Endothelial cell of umbilical vein (primary cell): ENCODE data around the gene GNG8. TPM values are rescaled to one million over a fixed set of nuclear protein-coding genes. Genes with fewer than 3 reads are reported as not detected.

Experiments
- BruUV-seq: library from RNA; stranded (reverse); fragments of 400-500 nt; replicated peaks from 2 replicates; lab custom pipeline; 2021; lab: Mats Ljungman, UMichigan
- CTCF ChIA-PET: fragments of 300-600, 350-600 bp; sonication (Branson Sonifier 250); formaldehyde crosslinking; loops from one replicate; lab custom pipeline; 2021; ENCODE audit warnings: antibody characterized with exemption, inconsistent platforms; lab: Charles Lee
- POLR2A ChIA-PET: fragments of 300-600, 350-600 bp; sonication (Branson Sonifier 250); formaldehyde crosslinking; loops from one replicate; lab custom pipeline; 2021; ENCODE audit warnings: antibody characterized with exemption, inconsistent platforms; lab: Charles Lee
- DNase-seq: peaks from one replicate; pipeline ENCODE4 v3.0.0-alpha.2; 2011; ENCODE audit warnings: low read depth, low spot score
- FAIRE-seq: peaks from 2 replicates; lab custom pipeline; 2011; peaks lifted over from hg19 to GRCh38; lab: Jason Lieb, UNC
- H2AFZ ChIP-seq: 2 replicates; pipeline ENCODE4 v1.6.0; 2012; ENCODE audit warnings: low read depth, low read length, control low read depth, inconsistent platforms
- H3K27ac ChIP-seq: 2 replicates; pipeline ENCODE4 v1.5.1; 2011; ENCODE audit warnings: low read depth, mild to moderate bottlenecking, control low read depth, low read length, moderate library complexity; ENCODE audit not compliant: insufficient read depth
- H3K27me3 ChIP-seq, 2 experiments: 2 replicates each; pipeline versions ENCODE4 v1.6.0 to v1.6.1; 2011; ENCODE audit warnings: low read length in 2 of 2, mixed read lengths in 1 of 2; ENCODE audit not compliant: control insufficient read depth in 2 of 2, insufficient read depth in 2 of 2
- H3K36me3 ChIP-seq, 2 experiments: 2 replicates in 1 of 2; 3 replicates in 1 of 2; pipeline ENCODE4 v1.5.1; 2011; ENCODE audit warnings: low read length in 2 of 2, mild to moderate bottlenecking in 1 of 2, moderate library complexity in 1 of 2; ENCODE audit not compliant: control insufficient read depth in 2 of 2, insufficient read depth in 2 of 2; ENCODE audit errors: extremely low read depth in 1 of 2
- H3K4me1 ChIP-seq: 3 replicates; pipeline ENCODE4 v1.5.1; 2011; ENCODE audit warnings: mild to moderate bottlenecking, low read length; ENCODE audit not compliant: control insufficient read depth, insufficient read depth; ENCODE audit errors: extremely low read depth
- H3K4me2 ChIP-seq: 2 replicates; pipeline ENCODE4 v1.6.1; 2011; ENCODE audit warnings: low read length, control low read depth, mixed read lengths; ENCODE audit not compliant: insufficient read depth
- H3K4me3 ChIP-seq, 3 experiments: fragments of 200-600 bp in 1 of 3; sonication (generic), shearing (Covaris generic) in 1 of 3; replicated peaks in 1 of 3; 2 replicates each; pipeline ENCODE4 v1.5.1; 2011 to 2016; ENCODE audit warnings: control low read depth in 3 of 3, low read length in 3 of 3, mild to moderate bottlenecking in 2 of 3, inconsistent platforms in 1 of 3, low read depth in 1 of 3, moderate library complexity in 1 of 3; ENCODE audit not compliant: insufficient read depth in 1 of 3
- H3K79me2 ChIP-seq: 2 replicates; pipeline ENCODE4 v1.6.0; 2012; ENCODE audit warnings: low read length, inconsistent platforms; ENCODE audit not compliant: control insufficient read depth, insufficient read depth
- H3K9ac ChIP-seq: replicated peaks from 2 replicates; pipeline ENCODE3; 2011; ENCODE audit warnings: low read length, control low read depth; ENCODE audit not compliant: insufficient read depth; ENCODE audit errors: extremely low read depth
- H3K9me1 ChIP-seq: replicated peaks from 3 replicates; pipeline ENCODE4 v1.6.0; 2011; ENCODE audit warnings: mild to moderate bottlenecking, low read length; ENCODE audit not compliant: control insufficient read depth, insufficient read depth; ENCODE audit errors: extremely low read depth
- H3K9me3 ChIP-seq: replicated peaks from 2 replicates; pipeline ENCODE4 v1.5.1; 2012; ENCODE audit warnings: low read length, inconsistent platforms; ENCODE audit not compliant: control insufficient read depth, insufficient read depth
- H4K20me1 ChIP-seq: replicated peaks from 2 replicates; pipeline ENCODE3; 2011; ENCODE audit warnings: mild to moderate bottlenecking, low read length; ENCODE audit not compliant: control insufficient read depth, insufficient read depth; ENCODE audit errors: extremely low read depth
- EZH2 ChIP-seq: IDR thresholded peaks from 2 replicates; pipeline ENCODE4 v1.6.1; 2012; ENCODE audit warnings: borderline replicate concordance, low read depth, mild to moderate bottlenecking, moderate library complexity, low read length, inconsistent platforms; ENCODE audit not compliant: severe bottlenecking
- FOS ChIP-seq: IDR thresholded peaks from 2 replicates; pipeline ENCODE4 v1.6.1; 2011; ENCODE audit warnings: mild to moderate bottlenecking, low read length, moderate library complexity, borderline replicate concordance; ENCODE audit not compliant: insufficient read depth
- POLR2AphosphoS5 ChIP-seq: IDR thresholded peaks from 2 replicates; pipeline ENCODE4 v1.6.1; 2012; ENCODE audit warnings: low read depth, mild to moderate bottlenecking, control low read depth, low read length, moderate library complexity; ENCODE audit not compliant: insufficient read depth
- dilution Hi-C: fragments of 300-500 bp; cut with MboI; formaldehyde crosslinking; loops from one replicate; pipeline ENCODE4 v1.15.0; 2019; ENCODE audit warnings: low sequenced_read_pairs; ENCODE audit not compliant: extremely low pct_ligation_motif_present
- intact Hi-C: fragments of 100-400 bp; cut with micrococcal nuclease; formaldehyde crosslinking; loops from one replicate; pipeline ENCODE4 v1.10.0; 2022
- polyA plus RNA-seq, 4 experiments: library from polyadenylated mRNA; depleted of rRNA in 3 of 4; stranded (reverse) in 3 of 4; unstranded in 1 of 4; fragments of >200 nt; gene quantifications; 2 replicates each; pipeline versions ENCODE4 v1.2.1 to v1.2.3, GENCODE V29; 2011 to 2012; ENCODE audit warnings: missing spikeins in 1 of 4
- total RNA-seq: library from RNA; stranded (reverse); gene quantifications from 2 replicates; pipeline ENCODE4 v1.2.3, GENCODE V29; 2021
- TF ChIP-seq, protein P1 (sequence below): IDR thresholded peaks from 2 replicates; pipeline ENCODE4 v1.6.1; 2011; ENCODE audit not compliant: insufficient read depth, insufficient read length

The GNG8 gene
- total and polyA plus RNA-seq, 2 donors (not counting 3 experiments of a cell fraction or from before 2014, with no cell fraction given) = not detected

DNA sequence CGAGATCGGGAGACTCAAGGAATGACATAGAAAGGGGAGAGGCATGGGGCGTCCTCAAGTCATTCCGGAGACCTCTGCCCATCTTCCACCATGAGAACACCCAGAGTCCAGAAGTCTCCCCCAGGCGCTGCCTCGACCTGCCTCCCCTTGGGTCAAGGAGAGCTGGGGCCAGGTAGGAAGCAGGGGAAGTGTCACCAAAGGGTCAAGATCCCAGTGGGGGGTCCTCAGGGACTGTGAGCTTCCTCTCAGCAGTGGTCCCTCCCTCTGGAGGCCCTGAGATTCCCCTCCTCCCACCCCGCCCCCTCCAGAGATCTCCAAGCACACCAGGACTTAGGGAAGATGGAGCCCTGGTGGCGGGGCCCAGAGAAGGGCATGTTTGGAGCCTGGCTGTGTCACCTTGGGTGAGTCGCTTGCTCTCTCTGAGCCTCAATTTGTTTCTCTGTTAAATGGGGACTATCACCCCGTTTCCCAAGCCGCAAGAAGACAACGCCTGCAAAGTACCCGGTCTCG lies 24.1 kb upstream of the GNG8 start:
- Histone ChIP-seq H3K4me3 (no peak overlapping the region), H3K9ac (no peak overlapping the region), H3K36me3 (no peaks in the 10 kb centered on the region), H2AFZ (no peak overlapping the region), H3K4me1 (peaks cover 14% of the 10 kb centered on the region), H3K79me2 (no peaks in the 10 kb centered on the region), H4K20me1 (no peaks in the 10 kb centered on the region), H3K27ac (no peak overlapping the region), H3K9me1 (no peaks in the 10 kb centered on the region), H3K27me3 (peaks cover 13 to 22% of the 10 kb centered on the region in 2 experiments), H3K4me2 (no peak overlapping the region), H3K9me3 (no peaks in the 10 kb centered on the region)
- BruUV-seq = no TSS peak
- no peak for FAIRE-seq
- POLR2A ChIA-PET = no interaction called here
- peak; percentile 76 for TF ChIP-seq EZH2
- no peak for TF ChIP-seq POLR2AphosphoS5
- CTCF ChIA-PET = interaction anchor here (1.1 to 1.8 kb wide), 3 partner anchors 8 to 46 kb away, joined by 3 to 7 read pairs (median 5); no protein-coding TSS in a partner anchor
- intact Hi-C loops = loop anchor here (2.0 kb wide), 1 partner anchor 55 kb away; no protein-coding TSS in a partner anchor
- dilution Hi-C loops = no loop called here
- no peak for DNase-seq

DNA sequence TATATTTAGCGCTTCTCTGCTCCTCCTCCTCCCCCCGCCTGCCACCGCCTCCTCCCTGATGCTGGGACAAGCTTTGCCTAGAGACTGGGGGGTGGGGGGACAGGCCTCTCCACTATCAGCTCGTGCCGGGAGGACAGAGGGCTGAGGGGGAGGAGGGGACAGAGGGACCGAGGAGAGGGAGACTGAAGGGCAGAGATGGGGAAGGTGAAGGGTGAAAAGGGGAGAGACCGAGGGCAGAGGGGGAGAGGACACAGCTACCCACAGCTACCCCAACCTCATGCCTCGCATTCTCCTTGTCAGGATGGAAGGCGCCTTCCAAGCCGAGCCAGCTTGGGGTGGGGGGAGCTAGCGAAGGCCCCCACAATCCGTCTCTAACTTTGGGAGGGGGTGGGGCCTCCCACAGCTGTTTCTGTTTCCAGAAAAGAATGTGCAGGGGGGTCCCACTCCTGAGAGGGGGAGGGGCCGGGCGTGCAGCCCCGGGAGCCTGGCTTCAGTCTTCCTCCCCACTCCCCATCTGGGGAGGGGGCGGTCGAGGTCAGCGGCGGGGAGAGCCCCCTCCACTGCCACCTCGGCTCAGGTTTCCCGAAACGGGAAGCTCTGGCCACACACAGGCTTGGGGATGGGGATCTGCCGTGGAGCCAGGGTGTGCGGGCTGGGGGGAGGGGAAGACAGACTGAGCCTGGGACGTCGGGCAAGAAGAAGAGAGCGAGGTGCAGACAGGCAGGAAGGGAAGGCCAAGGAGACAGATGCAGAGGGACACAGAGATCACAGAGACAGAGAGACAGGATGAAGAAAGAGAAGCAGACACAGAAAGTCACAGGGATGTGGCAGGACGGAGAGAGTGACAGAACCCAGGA lies 23.4 kb upstream of the GNG8 start:
- H3K36me3 ChIP-seq = no peaks in the 10 kb centered on the region
- TF ChIP-seq EZH2 (peak; percentile 85), FOS (no peak)
- TF ChIP-seq, protein P1, sequence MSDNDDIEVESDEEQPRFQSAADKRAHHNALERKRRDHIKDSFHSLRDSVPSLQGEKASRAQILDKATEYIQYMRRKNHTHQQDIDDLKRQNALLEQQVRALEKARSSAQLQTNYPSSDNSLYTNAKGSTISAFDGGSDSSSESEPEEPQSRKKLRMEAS = no peak
- no peak overlapping the region for H3K9ac ChIP-seq
- H3K4me2 ChIP-seq = no peak overlapping the region
- no peaks in the 10 kb centered on the region for H3K9me1 ChIP-seq
- intact Hi-C loops (loop anchor here (2.0 kb wide), 1 partner anchor 55 kb away; no protein-coding TSS in a partner anchor), dilution Hi-C loops (no loop called here)
- ChIA-PET POLR2A (no interaction called here), CTCF (interaction anchor here (1.1 to 1.8 kb wide), 2 partner anchors 19 to 45 kb away, joined by 3 to 7 read pairs; no protein-coding TSS in a partner anchor)
- no peak overlapping the region for H2AFZ ChIP-seq
- no peak for FAIRE-seq
- no peaks in the 10 kb centered on the region for H4K20me1 ChIP-seq
- no peak for DNase-seq
- H3K9me3 ChIP-seq = no peaks in the 10 kb centered on the region
- H3K27ac ChIP-seq = no peak overlapping the region
- H3K79me2 ChIP-seq = no peaks in the 10 kb centered on the region
- H3K4me1 ChIP-seq = peaks cover 14% of the 10 kb centered on the region
- BruUV-seq = no TSS peak
- no peak overlapping the region for H3K4me3 ChIP-seq
- H3K27me3 ChIP-seq = peaks cover 13 to 22% of the 10 kb centered on the region in 2 experiments
